Measurements from ENCODE around the gene SOX12. TPM values are rescaled to one million over a fixed set of nuclear protein-coding genes. Genes with fewer than 3 reads are reported as not detected.
A peak's percentile ranks its signal among the peaks of the same experiment; 100 is the strongest.

Gene SOX12
- total RNA-seq, 2 donors from 2014 or later: 3.9 to 5.4 TPM

DNA sequence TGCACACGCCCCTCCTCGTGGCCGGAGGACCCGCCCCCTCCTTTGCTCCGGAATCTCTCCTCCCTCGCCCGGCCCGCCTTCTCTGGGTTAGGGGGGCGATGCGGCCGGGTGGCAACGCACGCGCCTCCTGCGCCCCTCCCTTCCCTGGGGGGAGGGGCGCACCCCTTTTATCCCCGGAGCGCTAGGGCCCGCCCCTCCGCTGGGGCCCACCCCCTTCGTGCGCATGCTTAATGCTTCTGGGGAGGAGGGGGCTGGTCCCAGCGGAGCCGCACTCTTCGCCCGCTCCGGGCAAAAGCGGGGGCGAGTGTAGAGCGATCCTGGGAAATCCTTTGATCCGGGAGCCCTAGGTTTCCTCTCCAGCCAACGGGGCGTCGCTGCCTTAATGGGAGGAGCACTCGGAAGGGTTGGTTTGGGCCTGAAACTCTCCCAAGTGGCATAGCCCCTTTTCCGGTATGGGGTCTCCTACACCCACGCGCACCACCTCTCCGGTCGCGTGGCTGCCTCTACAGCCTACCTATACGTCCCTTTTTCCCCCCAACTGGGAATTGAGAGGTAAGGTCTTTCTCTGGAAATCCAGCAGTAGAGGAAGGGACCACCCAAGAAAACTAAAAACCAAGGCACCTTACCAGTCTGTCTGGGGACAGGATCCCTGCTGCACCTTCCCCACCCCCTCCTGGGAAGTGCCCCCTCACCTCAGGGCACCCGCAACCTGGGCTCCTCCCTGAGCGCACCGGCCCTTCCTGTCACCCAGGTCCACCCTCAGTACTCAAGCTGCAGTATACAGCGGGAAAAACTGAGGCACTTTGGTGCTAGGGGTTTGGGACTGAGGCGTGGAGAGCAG lies 2.1 kb downstream of the SOX12 start:
- Histone ChIP-seq H3K4me1 (ENCODE audit: control insufficient read depth in 1 of 2, low read depth in 2 of 2) (peaks cover 3 to 20% of the 10 kb centered on the region in 2 donors), H3K36me3 (no peaks in the 10 kb centered on the region), H3K27me3 (replicated peaks; ENCODE audit: insufficient read depth) (no peaks in the 10 kb centered on the region), H3K4me3 (peak overlapping the region; percentile 89), H3K27ac (peak overlapping the region; percentile 84 to 93), H3K9me3 (no peaks in the 10 kb centered on the region)
- no peak for ATAC-seq (ENCODE audit: insufficient number of reproducible peaks, low FRiP score, low read depth)
- TF ChIP-seq, protein P1, sequence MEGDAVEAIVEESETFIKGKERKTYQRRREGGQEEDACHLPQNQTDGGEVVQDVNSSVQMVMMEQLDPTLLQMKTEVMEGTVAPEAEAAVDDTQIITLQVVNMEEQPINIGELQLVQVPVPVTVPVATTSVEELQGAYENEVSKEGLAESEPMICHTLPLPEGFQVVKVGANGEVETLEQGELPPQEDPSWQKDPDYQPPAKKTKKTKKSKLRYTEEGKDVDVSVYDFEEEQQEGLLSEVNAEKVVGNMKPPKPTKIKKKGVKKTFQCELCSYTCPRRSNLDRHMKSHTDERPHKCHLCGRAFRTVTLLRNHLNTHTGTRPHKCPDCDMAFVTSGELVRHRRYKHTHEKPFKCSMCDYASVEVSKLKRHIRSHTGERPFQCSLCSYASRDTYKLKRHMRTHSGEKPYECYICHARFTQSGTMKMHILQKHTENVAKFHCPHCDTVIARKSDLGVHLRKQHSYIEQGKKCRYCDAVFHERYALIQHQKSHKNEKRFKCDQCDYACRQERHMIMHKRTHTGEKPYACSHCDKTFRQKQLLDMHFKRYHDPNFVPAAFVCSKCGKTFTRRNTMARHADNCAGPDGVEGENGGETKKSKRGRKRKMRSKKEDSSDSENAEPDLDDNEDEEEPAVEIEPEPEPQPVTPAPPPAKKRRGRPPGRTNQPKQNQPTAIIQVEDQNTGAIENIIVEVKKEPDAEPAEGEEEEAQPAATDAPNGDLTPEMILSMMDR (IDR thresholded peaks at IDR 0.05): no peak
- DNase-seq (ENCODE audit: low spot score): no peak

DNA sequence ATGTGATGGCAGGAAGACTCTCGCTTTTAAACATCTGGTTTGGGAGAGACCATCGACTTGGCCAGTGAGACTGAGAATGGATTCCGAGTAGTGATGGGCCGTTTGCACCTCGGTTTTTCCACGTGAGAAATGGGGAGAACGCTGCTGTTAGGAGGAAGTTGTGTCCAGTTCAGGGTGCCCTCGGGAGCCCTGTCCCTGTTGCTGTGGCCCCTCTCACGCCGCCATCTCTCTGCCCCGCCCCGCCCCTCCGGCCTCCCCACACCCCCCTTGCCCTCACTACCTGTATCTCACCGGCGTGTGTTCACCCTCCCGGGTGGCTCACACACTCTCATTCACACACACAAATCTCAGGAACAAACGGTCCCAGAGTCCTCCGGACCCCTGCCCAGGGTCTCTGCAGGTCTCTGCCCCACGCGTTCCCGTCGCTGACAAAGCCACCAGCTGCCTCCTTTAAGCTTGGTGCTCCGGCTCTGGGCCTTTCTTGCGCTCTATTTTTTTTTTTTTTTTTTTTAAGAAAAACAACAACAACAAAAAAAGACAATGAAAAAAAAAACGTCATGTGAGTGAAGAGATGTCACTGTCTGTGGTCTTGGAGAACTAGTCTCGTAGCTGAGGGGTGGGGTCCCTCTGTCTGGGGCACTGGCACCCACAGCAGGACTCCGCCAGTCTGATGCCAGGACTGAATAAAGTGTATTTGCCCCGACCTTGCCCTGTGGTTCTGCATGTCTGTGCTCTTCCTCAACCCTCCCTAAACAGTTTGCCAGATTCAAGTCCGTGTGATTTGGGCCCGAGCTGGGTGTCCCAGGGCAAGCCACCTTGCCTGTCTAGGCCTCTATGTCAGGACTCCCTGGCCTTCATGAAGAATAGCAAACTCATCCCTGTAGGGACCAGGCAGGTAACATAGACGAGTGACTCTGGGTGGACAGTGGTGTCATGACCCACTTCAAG lies 2.9 kb downstream of the SOX12 start:
- Histone ChIP-seq H3K36me3 (no peaks in the 10 kb centered on the region), H3K4me3 (peak overlapping the region; percentile 89), H3K4me1 (ENCODE audit: control insufficient read depth in 1 of 2, low read depth in 2 of 2) (peaks cover 3 to 20% of the 10 kb centered on the region in 2 donors), H3K27ac (peak overlapping the region; percentile 84 to 93), H3K9me3 (no peaks in the 10 kb centered on the region), H3K27me3 (replicated peaks; ENCODE audit: insufficient read depth) (no peaks in the 10 kb centered on the region)
- DNase-seq (ENCODE audit: low spot score) (no peak), ATAC-seq (ENCODE audit: insufficient number of reproducible peaks, low FRiP score, low read depth) (no peak)
- TF ChIP-seq, protein P1 (IDR thresholded peaks at IDR 0.05): no peak

DNA sequence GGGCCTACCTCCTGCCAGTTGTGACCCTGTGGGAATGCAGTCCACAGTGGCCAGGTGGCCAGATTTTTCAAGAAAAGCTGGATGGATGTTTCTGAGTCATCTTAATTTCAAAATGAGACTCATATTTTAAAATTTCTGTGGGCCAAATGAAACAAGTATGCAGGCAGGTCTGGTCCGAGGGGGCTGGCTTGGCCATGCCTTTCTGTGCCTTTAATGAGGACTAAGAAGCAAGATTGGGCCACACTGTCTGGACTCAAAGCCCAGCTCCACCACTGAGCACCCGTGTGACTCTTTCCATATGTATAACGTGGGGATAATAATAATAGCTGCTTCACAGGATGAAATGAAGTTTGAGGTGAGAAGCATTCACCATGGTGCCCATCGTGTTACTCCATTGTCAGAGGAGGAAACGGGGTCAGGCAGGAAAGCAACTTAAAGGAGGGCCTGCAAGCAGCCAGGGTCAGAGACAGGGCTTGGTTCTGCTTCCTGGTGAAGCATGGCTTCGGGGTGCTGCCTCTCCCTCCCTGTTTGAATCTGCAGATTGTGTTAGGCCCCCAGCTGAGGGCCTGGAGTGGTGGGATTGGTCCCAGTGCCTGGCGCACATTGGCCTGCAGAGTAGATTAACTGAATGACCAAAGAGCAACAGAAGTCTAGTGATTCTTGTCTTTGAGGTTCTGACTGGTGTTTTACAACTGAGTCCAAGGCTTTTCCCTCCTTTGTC lies 3.8 kb downstream of the SOX12 start:
- ATAC-seq (ENCODE audit: insufficient number of reproducible peaks, low FRiP score, low read depth) (no peak), DNase-seq (ENCODE audit: low spot score) (no peak)
- Histone ChIP-seq H3K36me3 (no peaks in the 10 kb centered on the region), H3K27ac (peak overlapping the region in 1 of 2 donors; percentile 40), H3K9me3 (no peaks in the 10 kb centered on the region), H3K27me3 (replicated peaks; ENCODE audit: insufficient read depth) (no peaks in the 10 kb centered on the region), H3K4me3 (no peak overlapping the region), H3K4me1 (ENCODE audit: control insufficient read depth in 1 of 2, low read depth in 2 of 2) (peaks cover 0 to 15% of the 10 kb centered on the region in 2 donors)
- TF ChIP-seq, protein P1 (IDR thresholded peaks at IDR 0.05): no peak

DNA sequence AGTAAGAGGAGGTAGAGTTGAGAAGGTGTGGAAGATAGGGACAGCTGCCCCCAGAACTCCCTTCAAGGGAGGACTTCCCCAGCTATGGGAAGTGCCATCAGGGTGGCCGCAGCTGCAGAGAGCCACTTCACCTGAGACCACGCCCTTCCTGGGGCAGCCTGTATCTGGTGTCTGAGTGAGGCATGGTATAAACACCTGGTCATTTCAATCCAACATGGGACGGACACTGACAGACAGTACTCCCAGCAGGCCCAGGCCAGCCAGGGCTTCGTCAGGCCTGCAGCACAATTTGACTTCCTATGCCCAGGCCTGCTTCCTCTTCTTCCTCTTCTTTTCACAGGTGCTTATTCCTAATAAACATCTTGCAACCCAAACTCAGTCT lies 4.5 kb downstream of the SOX12 start:
- Histone ChIP-seq H3K4me3 (no peak overlapping the region), H3K27me3 (replicated peaks; ENCODE audit: insufficient read depth) (no peaks in the 10 kb centered on the region), H3K4me1 (ENCODE audit: control insufficient read depth in 1 of 2, low read depth in 2 of 2) (peaks cover 0 to 15% of the 10 kb centered on the region in 2 donors), H3K27ac (peak overlapping the region in 1 of 2 donors; percentile 40), H3K9me3 (no peaks in the 10 kb centered on the region), H3K36me3 (no peaks in the 10 kb centered on the region)
- no peak for ATAC-seq (ENCODE audit: insufficient number of reproducible peaks, low FRiP score, low read depth)
- DNase-seq (ENCODE audit: low spot score): no peak
- TF ChIP-seq, protein P1 (IDR thresholded peaks at IDR 0.05): no peak
